Embryonic facial prominence (tissue), 1 donor: Measurements from ENCODE around the gene DNTTIP2.
"Not testable (repeated sequence)": the region's sequence is repeated elsewhere in the genome, so short reads cannot be mapped to it uniquely, and the experiment has no call there.

Source experiments
- DNase-seq: peaks from one replicate; pipeline ENCODE4 v3.0.0-alpha.2; 2016; ENCODE audit errors: extremely low spot score

DNTTIP2 gene

GRCh38 chr1:93842750-93843500 lies 36.1 kb downstream of the DNTTIP2 start:
- DNase-seq: peak; percentile 2

- peak; percentile 5 for DNase-seq
Measured at GRCh38 chr1:93841771-93842170, 37.2 kb downstream of the DNTTIP2 start.

DNA sequence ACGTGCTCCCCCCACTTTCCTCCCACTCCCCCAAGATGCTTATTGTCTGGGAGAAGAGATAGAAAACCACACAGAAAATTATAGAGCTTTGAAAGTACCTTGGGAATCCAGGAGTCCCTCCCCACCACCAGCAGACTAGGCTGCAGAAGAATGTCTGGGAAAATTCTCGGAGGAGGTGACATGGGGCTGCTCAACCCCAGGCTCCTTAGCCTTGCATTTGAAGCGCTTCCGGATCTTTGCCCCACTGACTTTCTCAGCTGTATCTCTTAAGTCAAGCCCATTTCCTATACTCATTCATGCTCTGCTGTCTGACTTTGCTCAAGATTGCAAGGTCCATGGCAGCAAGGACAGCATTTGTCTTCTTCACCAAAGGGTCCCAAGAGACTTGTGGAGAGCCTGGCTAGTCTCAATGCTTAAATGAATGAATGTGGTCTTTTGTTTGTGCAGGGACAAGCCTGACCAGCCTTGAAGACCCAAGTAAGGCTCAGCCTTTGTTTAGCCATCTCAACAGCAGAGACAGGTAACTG lies 38.0 kb downstream of the DNTTIP2 start:
- peak; percentile 1 for DNase-seq

- no peak for DNase-seq
Measured at GRCh38 chr1:93839753-93840152, 39.3 kb downstream of the DNTTIP2 start.

GRCh38 chr1:93839307-93839706 lies 39.7 kb downstream of the DNTTIP2 start:
- peak; percentile 2 for DNase-seq

- peak; percentile 5 for DNase-seq
Measured at GRCh38 chr1:93837961-93838360, 41.0 kb downstream of the DNTTIP2 start.

GRCh38 chr1:93833293-93833692 lies 45.7 kb downstream of the DNTTIP2 start:
- DNase-seq: not testable (repeated sequence)

- DNase-seq: no peak
Measured at GRCh38 chr1:93829061-93829460, 49.9 kb downstream of the DNTTIP2 start.

- no peak for DNase-seq
Measured at GRCh38 chr1:93828367-93828755, 50.6 kb downstream of the DNTTIP2 start.

DNA sequence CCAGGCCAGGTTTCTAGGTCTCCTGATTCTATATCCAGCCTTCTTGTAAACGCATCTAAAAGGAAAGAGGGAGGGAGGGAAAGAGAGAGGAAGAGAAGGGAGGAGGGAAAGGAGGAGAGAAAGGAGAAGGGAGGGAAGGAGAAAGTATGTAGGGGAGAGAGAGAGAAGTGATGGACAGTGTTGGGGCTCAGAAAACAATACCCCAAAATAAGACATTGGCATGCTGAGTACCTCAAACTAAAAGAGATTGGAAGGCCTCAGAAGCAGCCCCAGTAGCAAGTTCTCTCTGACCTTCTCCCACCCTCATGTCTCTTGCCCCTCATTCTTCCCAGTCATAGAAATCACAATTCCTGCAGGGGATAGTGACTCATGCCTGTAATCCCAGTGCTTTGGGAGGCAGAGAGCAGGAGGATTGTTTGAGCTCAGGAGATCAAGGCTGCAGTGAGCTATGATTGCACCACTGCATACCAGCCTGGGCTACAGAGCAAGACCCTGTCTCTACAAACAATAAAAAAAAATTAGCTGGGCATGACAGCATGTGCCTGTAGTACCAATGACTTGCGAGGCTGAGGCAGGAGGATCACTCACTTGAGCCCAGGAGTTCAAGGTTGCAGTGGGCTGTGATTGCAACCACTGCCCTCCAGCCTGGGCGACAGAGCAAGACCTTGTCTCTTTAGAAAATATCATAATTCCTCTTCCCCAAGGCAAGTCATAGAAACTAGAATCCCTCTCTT lies 51.2 kb downstream of the DNTTIP2 start:
- no peak for DNase-seq

- DNase-seq: no peak
Measured at GRCh38 chr1:93827128-93827527, 51.9 kb downstream of the DNTTIP2 start.

DNA sequence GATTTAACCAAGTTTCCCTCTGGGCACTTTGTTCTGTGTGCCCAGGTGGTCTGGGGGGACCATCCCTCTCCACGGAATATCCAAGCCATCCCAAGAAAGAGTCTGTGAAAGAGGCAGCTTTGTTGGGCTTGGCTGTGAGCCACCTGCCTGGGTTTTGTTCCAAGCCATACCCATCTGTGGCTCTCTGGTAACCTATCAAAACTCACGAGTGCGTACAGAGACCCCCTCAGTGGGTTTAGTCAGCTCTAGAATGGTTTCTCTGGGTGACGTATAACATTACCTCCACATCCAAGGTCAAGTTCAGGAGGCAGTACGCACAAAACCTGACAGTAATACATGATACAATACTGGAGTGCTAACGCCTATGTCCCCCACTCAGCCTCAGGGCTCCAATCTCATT lies 54.2 kb downstream of the DNTTIP2 start:
- DNase-seq: no peak

- DNase-seq: no peak
Measured at GRCh38 chr1:93822730-93823425, 56.1 kb downstream of the DNTTIP2 start.

GRCh38 chr1:93821423-93822144 lies 57.4 kb downstream of the DNTTIP2 start:
- DNase-seq: no peak

DNA sequence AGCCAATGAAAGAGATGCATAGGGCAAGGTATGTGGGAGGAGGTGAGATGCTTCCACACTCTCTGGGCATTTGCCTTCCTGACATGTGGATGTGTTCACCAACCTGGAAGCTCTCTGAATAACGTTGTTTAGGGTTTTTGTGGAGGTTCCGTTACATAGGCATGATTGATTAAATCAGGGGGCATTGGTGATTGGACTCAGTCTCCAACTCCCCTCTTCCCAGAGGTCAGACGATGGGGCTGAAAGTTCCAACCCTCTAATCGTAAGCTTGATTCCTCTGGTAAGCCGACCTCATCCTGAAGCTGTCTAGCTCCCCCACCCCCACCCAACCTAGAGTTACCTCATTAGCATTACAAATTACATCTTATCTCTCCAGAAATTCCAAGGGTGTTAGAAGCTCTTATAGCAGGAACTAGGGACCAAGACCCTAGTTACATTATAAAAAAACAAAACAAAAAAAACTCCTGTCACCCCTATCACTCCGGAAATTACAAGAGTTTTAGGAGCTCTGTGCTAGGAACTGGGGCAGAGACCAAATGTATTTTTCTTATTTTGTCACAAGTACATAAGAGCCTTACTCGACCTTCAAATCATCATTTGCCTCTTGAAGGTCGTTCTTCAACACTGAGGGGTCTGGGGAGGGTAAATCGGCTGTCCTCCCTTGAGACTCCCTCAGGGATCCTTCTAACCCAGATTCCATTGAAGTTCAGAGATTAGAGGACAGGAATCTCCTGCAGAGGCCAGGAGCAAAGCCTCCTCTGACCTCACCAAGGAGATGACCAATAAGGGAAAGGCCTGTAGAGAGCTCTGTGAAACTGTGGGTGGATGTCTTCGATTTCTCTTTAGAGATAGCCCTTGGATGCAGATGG lies 58.2 kb downstream of the DNTTIP2 start:
- DNase-seq: no peak

DNA sequence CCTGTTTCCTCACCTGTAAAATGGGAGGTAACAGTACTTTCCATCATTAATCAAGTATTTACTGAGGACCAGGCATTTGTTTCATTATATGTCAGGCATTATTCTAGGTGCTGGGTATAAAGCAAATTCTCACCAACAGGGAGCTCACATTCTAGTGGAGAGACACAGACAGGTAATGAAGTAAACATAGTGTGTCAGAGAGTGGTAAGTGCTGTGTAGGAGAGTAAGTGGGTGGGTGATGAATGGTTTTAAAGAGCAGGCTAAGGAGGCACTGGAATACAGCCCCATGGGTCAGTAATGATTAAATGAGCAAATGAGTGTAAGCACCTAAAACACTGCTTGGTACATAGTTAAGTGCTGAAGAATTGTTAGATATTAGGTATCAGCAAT lies 60.4 kb downstream of the DNTTIP2 start:
- DNase-seq: no peak

- DNase-seq: no peak
Measured at GRCh38 chr1:93817819-93818569, 61.0 kb downstream of the DNTTIP2 start.

GRCh38 chr1:93816970-93817678 lies 61.9 kb downstream of the DNTTIP2 start:
- no peak for DNase-seq
